H1 (cell line): ENCODE measurements around the gene COL12A1. TPM values are rescaled to one million over a fixed set of nuclear protein-coding genes. Genes with fewer than 3 reads are reported as not detected.

ENCODE experiments used
- CTCF ChIA-PET: fragments of 300-600 bp; sonication (Branson Sonifier 250); formaldehyde crosslinking; loops from one replicate; lab custom pipeline; 2021; ENCODE audit not compliant: partially characterized antibody; lab: Charles Lee
- POLR2A ChIA-PET: fragments of 300-600 bp; sonication (Branson Sonifier 250); formaldehyde crosslinking; loops from one replicate; lab custom pipeline; 2021; ENCODE audit warnings: inconsistent platforms; ENCODE audit not compliant: partially characterized antibody; lab: Charles Lee
- DNase-seq, 2 experiments: peaks; one replicate each; pipeline versions ENCODE4 v3.0.0 to v3.0.0-alpha.2; 2010 to 2022; ENCODE audit warnings: low spot score in 2 of 2, low read depth in 1 of 2, mixed read lengths in 1 of 2
- FAIRE-seq: peaks from 2 replicates; lab custom pipeline; 2011; peaks lifted over from hg19 to GRCh38; lab: Jason Lieb, UNC
- H2AFZ ChIP-seq: 2 replicates; pipeline ENCODE4 v1.8.1; 2012; ENCODE audit warnings: low read length, inconsistent platforms
- H2AK5ac ChIP-seq: 2 replicates; pipeline ENCODE4 v1.6.1; 2013; ENCODE audit warnings: low read depth, low read length
- H2BK120ac ChIP-seq: replicated peaks from 2 replicates; pipeline ENCODE3; 2013; ENCODE audit warnings: low read depth, low read length, inconsistent platforms
- H2BK12ac ChIP-seq: 2 replicates; pipeline ENCODE4 v1.6.1; 2013; ENCODE audit warnings: low read depth, low read length
- H2BK15ac ChIP-seq: 2 replicates; pipeline ENCODE4 v1.6.1; 2013; ENCODE audit warnings: low read length
- H2BK20ac ChIP-seq: 2 replicates; pipeline ENCODE4 v1.6.1; 2013; ENCODE audit warnings: low read length
- H2BK5ac ChIP-seq: 2 replicates; pipeline ENCODE4 v1.6.1; 2013; ENCODE audit warnings: low read depth, low read length
- H3K14ac ChIP-seq: 2 replicates; pipeline ENCODE4 v1.6.1; 2013; ENCODE audit warnings: inconsistent platforms; ENCODE audit not compliant: insufficient read length
- H3K18ac ChIP-seq: 2 replicates; pipeline ENCODE4 v1.6.1; 2013; ENCODE audit warnings: low read length; ENCODE audit errors: extremely low read depth
- H3K23ac ChIP-seq: 2 replicates; pipeline ENCODE4 v1.6.1; 2013; ENCODE audit warnings: inconsistent platforms; ENCODE audit not compliant: insufficient read length
- H3K23me2 ChIP-seq: 2 replicates; pipeline ENCODE4 v1.6.1; 2013; ENCODE audit warnings: low read depth, low read length
- H3K27ac ChIP-seq: 2 replicates; pipeline ENCODE4 v1.6.1; 2011; ENCODE audit warnings: low read depth, low read length, inconsistent platforms
- H3K27me3 ChIP-seq, 4 experiments: replicated peaks in 1 of 4; 1 replicate in 1 of 4; 2 replicates in 3 of 4; pipeline versions ENCODE4 v1.6.1 to v1.8.1; 2011 to 2013; ENCODE audit warnings: low read length in 3 of 4, mild to moderate bottlenecking in 3 of 4, inconsistent platforms in 2 of 4, mixed read lengths in 2 of 4, moderate library complexity in 1 of 4; ENCODE audit not compliant: control insufficient read depth in 3 of 4, insufficient read depth in 3 of 4; ENCODE audit errors: extremely low read depth in 1 of 4
- H3K36me3 ChIP-seq, 4 experiments: 2 replicates each; pipeline versions ENCODE4 v1.6.1 to v1.8.1; 2011 to 2013; ENCODE audit warnings: mild to moderate bottlenecking in 4 of 4, low read length in 3 of 4, moderate library complexity in 2 of 4, control low read depth in 1 of 4, inconsistent platforms in 1 of 4; ENCODE audit not compliant: insufficient read depth in 4 of 4, control insufficient read depth in 2 of 4
- H3K4ac ChIP-seq: replicated peaks from 2 replicates; pipeline ENCODE3; 2013; ENCODE audit warnings: low read length, low read depth, mixed read lengths, inconsistent platforms; ENCODE audit not compliant: insufficient read length
- H3K4me1 ChIP-seq, 4 experiments: replicated peaks in 1 of 4; 1 replicate in 1 of 4; 2 replicates in 3 of 4; pipeline versions ENCODE4 v1.6.1 to v1.8.1; 2011 to 2013; ENCODE audit warnings: low read length in 3 of 4, inconsistent platforms in 2 of 4, mixed read lengths in 1 of 4; ENCODE audit not compliant: insufficient read depth in 4 of 4, control insufficient read depth in 3 of 4
- H3K4me2 ChIP-seq, 2 experiments: 2 replicates each; pipeline versions ENCODE4 v1.6.1 to v1.8.1; 2011 to 2013; ENCODE audit warnings: low read depth in 2 of 2, low read length in 2 of 2, control low read depth in 1 of 2, inconsistent platforms in 1 of 2, mild to moderate bottlenecking in 1 of 2; ENCODE audit not compliant: insufficient read depth in 1 of 2
- H3K4me3 ChIP-seq, 4 experiments: fragments of 200-600, 300-600 bp in 1 of 4; sonication (generic), shearing (Covaris generic), sonication (Bioruptor Twin) in 1 of 4; 2 replicates each; pipeline versions ENCODE4 v1.5.1 to v1.8.1; 2011 to 2016; ENCODE audit warnings: low read length in 4 of 4, low read depth in 3 of 4, control low read depth in 2 of 4, inconsistent platforms in 2 of 4, mild to moderate bottlenecking in 2 of 4, mixed read lengths in 1 of 4, moderate library complexity in 1 of 4; ENCODE audit not compliant: insufficient read depth in 2 of 4; ENCODE audit errors: extremely low read depth in 1 of 4
- H3K56ac ChIP-seq: replicated peaks from 2 replicates; pipeline ENCODE3; 2013; ENCODE audit warnings: low read depth, mild to moderate bottlenecking, mixed read lengths, low read length, inconsistent platforms; ENCODE audit not compliant: insufficient read length
- H3K79me1 ChIP-seq: 2 replicates; pipeline ENCODE4 v1.6.1; 2013; ENCODE audit warnings: low read depth, low read length, control low read depth
- H3K79me2 ChIP-seq, 2 experiments: 2 replicates each; pipeline versions ENCODE4 v1.6.1 to v1.8.1; 2012 to 2013; ENCODE audit warnings: low read length in 2 of 2, mild to moderate bottlenecking in 2 of 2, inconsistent platforms in 1 of 2; ENCODE audit not compliant: insufficient read depth in 2 of 2, control insufficient read depth in 1 of 2
- H3K9ac ChIP-seq, 4 experiments: replicated peaks in 1 of 4; 1 replicate in 1 of 4; 2 replicates in 3 of 4; pipeline versions ENCODE4 v1.6.1 to v1.8.1; 2011 to 2013; ENCODE audit warnings: low read depth in 3 of 4, low read length in 3 of 4, control low read depth in 2 of 4, mild to moderate bottlenecking in 2 of 4, moderate library complexity in 2 of 4, inconsistent platforms in 1 of 4; ENCODE audit errors: extremely low read depth in 1 of 4
- H3K9me3 ChIP-seq, 2 experiments: 2 replicates each; pipeline versions ENCODE4 v1.6.1 to v1.8.1; 2012 to 2013; ENCODE audit warnings: mild to moderate bottlenecking in 2 of 2, moderate library complexity in 2 of 2, control low read depth in 1 of 2, inconsistent platforms in 1 of 2, low read depth in 1 of 2, low read length in 1 of 2, mixed read lengths in 1 of 2; ENCODE audit not compliant: insufficient read depth in 2 of 2
- H4K20me1 ChIP-seq, 2 experiments: replicated peaks in 1 of 2; 2 replicates each; pipeline versions ENCODE3 to v1.8.1; 2011 to 2013; ENCODE audit warnings: inconsistent platforms in 2 of 2, low read length in 2 of 2, mild to moderate bottlenecking in 1 of 2; ENCODE audit not compliant: insufficient read depth in 2 of 2, control insufficient read depth in 1 of 2
- H4K5ac ChIP-seq: 2 replicates; pipeline ENCODE4 v1.6.1; 2013; ENCODE audit warnings: low read length, low read depth, mixed read lengths, inconsistent platforms; ENCODE audit not compliant: insufficient read length
- H4K8ac ChIP-seq: 2 replicates; pipeline ENCODE4 v1.8.0; 2013; ENCODE audit warnings: mild to moderate bottlenecking, moderate library complexity, low read length, inconsistent platforms; ENCODE audit not compliant: insufficient read depth; ENCODE audit errors: extremely low read depth
- H4K91ac ChIP-seq: replicated peaks from 2 replicates; pipeline ENCODE3; 2013; ENCODE audit warnings: low read length, mixed read lengths, inconsistent platforms; ENCODE audit not compliant: insufficient read length
- BRCA1 ChIP-seq: IDR thresholded peaks from 2 replicates; pipeline ENCODE4 v1.6.1; 2012; ENCODE audit warnings: low read depth, low read length, improper control_type of control experiment
- CREB1 ChIP-seq: IDR thresholded peaks from 2 replicates; pipeline ENCODE4 v1.6.1; 2012; ENCODE audit warnings: inconsistent platforms
- HDAC6 ChIP-seq: IDR thresholded peaks from one replicate; pipeline ENCODE4 v1.7.1; 2012; ENCODE audit warnings: low read depth, mild to moderate bottlenecking, inconsistent platforms, low read length, moderate library complexity
- KDM5A ChIP-seq: fragments of 200-600 bp; IDR thresholded peaks from 2 replicates; pipeline ENCODE4 v1.7.1; 2012; ENCODE audit warnings: mild to moderate bottlenecking, low read length, inconsistent platforms, mixed read lengths
- MAX ChIP-seq: IDR thresholded peaks from 2 replicates; pipeline ENCODE4 v1.6.1; 2012; ENCODE audit warnings: inconsistent platforms
- NANOG ChIP-seq: IDR thresholded peaks from 2 replicates; pipeline ENCODE4 v1.6.1; 2011; ENCODE audit warnings: low read length, low read depth, mild to moderate bottlenecking, inconsistent platforms; ENCODE audit not compliant: insufficient read depth, poor library complexity, severe bottlenecking
- RBBP5 ChIP-seq: IDR thresholded peaks from 2 replicates; pipeline ENCODE4 v1.7.1; 2012; ENCODE audit warnings: low read depth, mild to moderate bottlenecking, inconsistent platforms, low read length, moderate library complexity, borderline replicate concordance
- SIX5 ChIP-seq: IDR thresholded peaks from 2 replicates; pipeline ENCODE4 v1.6.1; 2011; ENCODE audit warnings: mild to moderate bottlenecking, low read depth, low read length
- SRF ChIP-seq: IDR thresholded peaks from 2 replicates; pipeline ENCODE4 v1.6.1; 2011; ENCODE audit warnings: mild to moderate bottlenecking, low read depth, low read length, moderate library complexity
- ZNF274 ChIP-seq: IDR thresholded peaks from 2 replicates; pipeline ENCODE4 v1.7.0; 2012; ENCODE audit warnings: low read length, borderline replicate concordance; ENCODE audit errors: extremely low read depth
- WGBS, 2 experiments: shearing (Covaris generic) in 1 of 2; methylation state at CpG; one replicate each; pipeline versions ENCODE4 v1.1.6 to v1.1.7; 2013 to 2015; ENCODE audit warnings: low lambda C conversion rate in 2 of 2, mixed read lengths in 2 of 2, inconsistent platforms in 1 of 2, low coverage in 1 of 2, missing lambda C conversion rate in 1 of 2; ENCODE audit not compliant: insufficient replicate concordance in 2 of 2, insufficient coverage in 1 of 2, insufficient read length in 1 of 2; ENCODE audit errors: extremely low coverage in 1 of 2, missing lambda C conversion rate in 1 of 2; 5-methylcytosine and 5-hydroxymethylcytosine counted together
- polyA plus RNA-seq, 7 experiments: library from polyadenylated mRNA; depleted of rRNA in 3 of 7; stranded (reverse) in 5 of 7; unstranded in 2 of 7; fragments of >200 nt in 5 of 7; fragments of 200-250 nt in 2 of 7; gene quantifications; 1 replicate in 5 of 7; 2 replicates in 1 of 7; 4 replicates in 1 of 7; pipeline versions ENCODE4 v1.2.1 to v1.2.3, GENCODE V29; 2011 to 2013; ENCODE audit warnings: missing spikeins in 2 of 7, mixed read lengths in 2 of 7
- total RNA-seq: library from RNA; stranded (reverse); fragmentation: NEBNext Ultra II Directional; extraction: Animal tissue kit (Norgen Biotek cat#: 25700); gene quantifications from 2 replicates; pipeline ENCODE4 v1.2.1, GENCODE V29; 2021

Gene COL12A1
- total and polyA plus RNA-seq, 2 of the 8 experiments (the other 6 are each of a cell fraction or from before 2014, with no cell fraction given) = 1.4 to 4.7 TPM

GRCh38 chr6:75124983-75125382 is 80.9 kb downstream of the COL12A1 start:
- Histone ChIP-seq H3K4ac (no peak overlapping the region), H4K8ac (no peak overlapping the region), H2AK5ac (no peak overlapping the region), H4K20me1 (no peaks in the 10 kb centered on the region), H3K79me2 (no peaks in the 10 kb centered on the region), H2BK5ac (no peak overlapping the region), H3K23me2 (no peaks in the 10 kb centered on the region), H3K4me2 (no peak overlapping the region), H2AFZ (no peak overlapping the region), H3K27me3 (no peaks in the 10 kb centered on the region), H4K91ac (no peak overlapping the region), H3K79me1 (no peaks in the 10 kb centered on the region), H4K5ac (no peak overlapping the region), H3K23ac (no peak overlapping the region), H3K4me3 (no peak overlapping the region), H2BK120ac (no peak overlapping the region), H3K36me3 (no peaks in the 10 kb centered on the region), H2BK20ac (no peak overlapping the region), H3K9ac (no peak overlapping the region), H3K27ac (no peak overlapping the region), H3K18ac (no peak overlapping the region), H2BK12ac (no peak overlapping the region), H3K14ac (no peak overlapping the region), H3K9me3 (no peaks in the 10 kb centered on the region), H2BK15ac (no peak overlapping the region), H3K56ac (no peak overlapping the region), H3K4me1 (no peaks in the 10 kb centered on the region)
- POLR2A ChIA-PET = no interaction called here
- no peak for DNase-seq
- TF ChIP-seq CREB1 (no peak), SRF (no peak), ZNF274 (no peak), HDAC6 (no peak), MAX (no peak), BRCA1 (no peak), NANOG (no peak), RBBP5 (no peak), KDM5A (no peak), SIX5 (no peak)
- WGBS, 2 experiments = 89% methylated on average over 2 of the region's 2 CpGs; no CpG with 5 or more reads in 1 of the 2 experiments
- CTCF ChIA-PET = no interaction called here
- no peak for FAIRE-seq
